Measurements from ENCODE around the gene CCDC78. TPM values are rescaled to one million over a fixed set of nuclear protein-coding genes. Genes with fewer than 3 reads are reported as not detected.

Gene CCDC78
- total RNA-seq, 1 donor = 2.2 TPM

- peaks cover 12% of the 10 kb centered on the region for H3K27me3 ChIP-seq (ENCODE audit: insufficient read depth, low read length)
- no peak overlapping the region for H2AFZ ChIP-seq (ENCODE audit: low read length)
- no peak overlapping the region for H3K27ac ChIP-seq (ENCODE audit: low read depth, low read length)
- H4K20me1 ChIP-seq (ENCODE audit: insufficient read depth, low read length) = no peaks in the 10 kb centered on the region
- TF ChIP-seq CTCF (IDR thresholded peaks at IDR 0.05; ENCODE audit: extremely low read depth, low read depth, low read length) = no peak
- H3K4me3 ChIP-seq (ENCODE audit: insufficient read depth, low read length) = no peak overlapping the region
- H3K9me3 ChIP-seq (ENCODE audit: low read depth, low read length) = no peaks in the 10 kb centered on the region
- no peaks in the 10 kb centered on the region for H3K36me3 ChIP-seq (ENCODE audit: insufficient read depth, low read length)
- no peak for DNase-seq (ENCODE audit: insufficient read length, low spot score, missing footprints)
- H3K4me1 ChIP-seq (ENCODE audit: insufficient read depth, low read length) = no peaks in the 10 kb centered on the region
- no peak overlapping the region for H3K4me2 ChIP-seq (ENCODE audit: insufficient read depth, low read length)
- no peaks in the 10 kb centered on the region for H3K79me2 ChIP-seq (ENCODE audit: insufficient read depth, low read length)
Measured at GRCh38 chr16:752007-752312, 25.7 kb upstream of the CCDC78 start.

GRCh38 chr16:751152-752006, 25.1 kb upstream of the CCDC78 start:
- Histone ChIP-seq H3K27ac (ENCODE audit: low read depth, low read length) (no peak overlapping the region), H3K79me2 (ENCODE audit: insufficient read depth, low read length) (no peaks in the 10 kb centered on the region), H3K27me3 (ENCODE audit: insufficient read depth, low read length) (peaks cover 12% of the 10 kb centered on the region), H2AFZ (ENCODE audit: low read length) (no peak overlapping the region), H3K4me3 (ENCODE audit: insufficient read depth, low read length) (no peak overlapping the region), H3K9me3 (ENCODE audit: low read depth, low read length) (no peaks in the 10 kb centered on the region), H3K36me3 (ENCODE audit: insufficient read depth, low read length) (no peaks in the 10 kb centered on the region), H3K4me2 (ENCODE audit: insufficient read depth, low read length) (no peak overlapping the region), H3K4me1 (ENCODE audit: insufficient read depth, low read length) (no peaks in the 10 kb centered on the region), H4K20me1 (ENCODE audit: insufficient read depth, low read length) (no peaks in the 10 kb centered on the region)
- no peak for TF ChIP-seq CTCF (IDR thresholded peaks at IDR 0.05; ENCODE audit: extremely low read depth, low read depth, low read length)
- no peak for DNase-seq (ENCODE audit: insufficient read length, low spot score, missing footprints)

- Histone ChIP-seq H3K4me1 (ENCODE audit: insufficient read depth, low read length) (no peaks in the 10 kb centered on the region), H4K20me1 (ENCODE audit: insufficient read depth, low read length) (no peaks in the 10 kb centered on the region), H3K27me3 (ENCODE audit: insufficient read depth, low read length) (peaks cover 12% of the 10 kb centered on the region), H3K4me3 (ENCODE audit: insufficient read depth, low read length) (no peak overlapping the region), H3K4me2 (ENCODE audit: insufficient read depth, low read length) (no peak overlapping the region), H3K9me3 (ENCODE audit: low read depth, low read length) (no peaks in the 10 kb centered on the region), H3K79me2 (ENCODE audit: insufficient read depth, low read length) (no peaks in the 10 kb centered on the region), H3K27ac (ENCODE audit: low read depth, low read length) (no peak overlapping the region), H3K36me3 (ENCODE audit: insufficient read depth, low read length) (no peaks in the 10 kb centered on the region), H2AFZ (ENCODE audit: low read length) (no peak overlapping the region)
- DNase-seq (ENCODE audit: insufficient read length, low spot score, missing footprints) = no peak
- TF ChIP-seq CTCF (IDR thresholded peaks at IDR 0.05; ENCODE audit: extremely low read depth, low read depth, low read length) = no peak
Measured at GRCh38 chr16:750485-750884, 24.2 kb upstream of the CCDC78 start.

GRCh38 chr16:749010-749409, 22.8 kb upstream of the CCDC78 start:
- H3K36me3 ChIP-seq (ENCODE audit: insufficient read depth, low read length) = no peaks in the 10 kb centered on the region
- H3K4me3 ChIP-seq (ENCODE audit: insufficient read depth, low read length) = no peak overlapping the region
- DNase-seq (ENCODE audit: insufficient read length, low spot score, missing footprints) = peak; percentile 97
- H4K20me1 ChIP-seq (ENCODE audit: insufficient read depth, low read length) = no peaks in the 10 kb centered on the region
- no peaks in the 10 kb centered on the region for H3K4me1 ChIP-seq (ENCODE audit: insufficient read depth, low read length)
- no peak overlapping the region for H3K27ac ChIP-seq (ENCODE audit: low read depth, low read length)
- TF ChIP-seq CTCF (IDR thresholded peaks at IDR 0.05; ENCODE audit: extremely low read depth, low read depth, low read length) = no peak
- no peaks in the 10 kb centered on the region for H3K79me2 ChIP-seq (ENCODE audit: insufficient read depth, low read length)
- H2AFZ ChIP-seq (ENCODE audit: low read length) = no peak overlapping the region
- H3K27me3 ChIP-seq (ENCODE audit: insufficient read depth, low read length) = peaks cover 12% of the 10 kb centered on the region
- H3K9me3 ChIP-seq (ENCODE audit: low read depth, low read length) = no peaks in the 10 kb centered on the region
- H3K4me2 ChIP-seq (ENCODE audit: insufficient read depth, low read length) = peak overlapping the region; percentile 39
